RPMI8226 (cell line): ENCODE measurements around the gene PPM1M.

ENCODE experiments used
- DNase-seq: peaks from one replicate; pipeline ENCODE4 v3.0.0-alpha.2; 2015

The PPM1M gene, protein sequence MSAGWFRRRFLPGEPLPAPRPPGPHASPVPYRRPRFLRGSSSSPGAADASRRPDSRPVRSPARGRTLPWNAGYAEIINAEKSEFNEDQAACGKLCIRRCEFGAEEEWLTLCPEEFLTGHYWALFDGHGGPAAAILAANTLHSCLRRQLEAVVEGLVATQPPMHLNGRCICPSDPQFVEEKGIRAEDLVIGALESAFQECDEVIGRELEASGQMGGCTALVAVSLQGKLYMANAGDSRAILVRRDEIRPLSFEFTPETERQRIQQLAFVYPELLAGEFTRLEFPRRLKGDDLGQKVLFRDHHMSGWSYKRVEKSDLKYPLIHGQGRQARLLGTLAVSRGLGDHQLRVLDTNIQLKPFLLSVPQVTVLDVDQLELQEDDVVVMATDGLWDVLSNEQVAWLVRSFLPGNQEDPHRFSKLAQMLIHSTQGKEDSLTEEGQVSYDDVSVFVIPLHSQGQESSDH

DNA sequence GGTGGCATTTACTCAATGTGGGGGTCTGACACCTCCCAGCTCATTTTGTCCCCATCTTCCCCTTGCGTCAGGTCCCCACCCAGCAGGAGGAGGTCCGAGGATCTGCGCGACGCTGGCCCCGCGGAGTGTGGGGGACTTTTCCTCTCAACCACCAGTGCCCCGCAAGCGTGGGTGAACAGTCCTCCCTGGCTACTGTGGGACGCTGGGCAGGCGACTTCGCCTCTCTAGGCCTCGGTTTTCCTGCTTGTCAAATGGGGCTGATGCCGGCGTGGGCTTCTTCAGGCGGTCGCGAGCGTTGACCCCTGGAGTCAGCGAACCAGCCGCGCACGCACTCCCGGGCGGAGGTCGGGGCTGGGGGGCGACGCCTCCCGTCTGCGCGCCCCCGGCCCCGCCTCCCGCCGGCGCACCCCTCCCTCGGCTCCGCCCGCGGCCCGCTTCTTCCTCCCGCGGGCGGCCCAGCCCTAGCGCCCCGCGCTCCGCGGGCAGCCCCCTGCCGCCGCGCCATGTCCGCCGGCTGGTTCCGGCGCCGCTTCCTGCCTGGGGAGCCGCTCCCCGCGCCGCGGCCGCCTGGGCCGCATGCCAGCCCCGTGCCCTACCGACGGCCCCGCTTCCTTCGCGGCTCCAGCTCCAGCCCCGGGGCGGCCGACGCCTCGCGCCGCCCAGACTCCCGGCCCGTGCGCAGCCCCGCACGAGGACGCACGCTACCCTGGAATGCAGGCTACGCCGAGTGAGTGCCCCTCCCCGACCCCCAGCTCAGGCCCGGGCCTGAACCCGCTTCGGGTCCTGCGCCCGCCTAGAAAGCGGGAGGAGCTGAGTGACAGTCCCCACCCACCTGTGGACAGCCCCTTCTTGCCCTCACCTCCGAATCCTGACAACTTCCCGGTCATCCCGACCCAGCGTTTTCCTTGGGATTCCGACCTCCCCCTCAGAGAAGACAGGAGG lies at the start of gene PPM1M:
Gene PPM1M (plus strand): TSS at position 438 of the 942 bp plus-strand sequence. CDS start 66 bp downstream, at position 504.
- DNase-seq, result peak; percentile 68

DNA sequence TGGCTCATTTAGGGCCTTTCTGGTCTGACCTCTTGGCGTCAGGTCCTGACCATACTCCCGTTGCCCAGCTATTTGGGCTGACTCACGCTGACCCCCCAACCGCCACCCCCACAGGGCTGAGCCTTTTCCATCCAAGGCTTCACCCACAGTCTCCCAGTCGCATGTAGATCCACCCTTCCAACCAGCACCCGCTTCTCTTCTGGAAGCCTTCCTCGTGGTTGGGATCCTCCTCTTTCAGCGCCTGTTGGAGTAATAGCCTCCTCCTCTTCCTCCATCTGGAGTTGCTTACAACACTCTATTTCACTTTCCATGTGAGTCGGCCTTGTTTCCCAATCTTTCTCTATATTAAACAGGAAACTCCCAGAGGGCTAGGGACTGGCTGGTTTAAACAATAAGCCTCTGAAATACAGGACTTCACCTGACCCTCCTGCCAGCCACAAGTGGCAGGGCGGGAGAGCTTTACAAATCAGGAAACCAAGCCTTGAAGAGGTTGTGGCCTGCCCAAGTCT lies 49.7 kb upstream of the PPM1M start:
- no peak for DNase-seq

DNA sequence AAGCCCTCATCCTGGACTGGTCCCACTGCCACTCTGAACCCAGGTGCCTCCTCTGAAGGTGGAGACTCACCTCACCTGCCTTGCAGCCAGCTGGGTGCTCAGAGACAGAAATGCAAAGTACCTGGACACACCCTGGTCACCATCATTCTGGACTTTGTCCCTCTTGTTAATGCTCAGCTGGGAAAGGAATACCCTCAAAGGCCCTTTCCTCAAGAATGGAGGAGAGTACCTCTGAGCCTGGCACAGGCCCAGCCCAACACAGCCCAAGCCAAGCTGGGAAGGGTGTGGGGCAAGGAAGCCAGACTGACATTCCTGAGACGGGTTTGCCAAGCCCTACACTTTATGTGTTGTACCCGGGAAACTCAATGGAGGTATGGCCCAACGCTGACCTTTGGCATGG lies 48.6 kb upstream of the PPM1M start:
- DNase-seq, result no peak

DNA sequence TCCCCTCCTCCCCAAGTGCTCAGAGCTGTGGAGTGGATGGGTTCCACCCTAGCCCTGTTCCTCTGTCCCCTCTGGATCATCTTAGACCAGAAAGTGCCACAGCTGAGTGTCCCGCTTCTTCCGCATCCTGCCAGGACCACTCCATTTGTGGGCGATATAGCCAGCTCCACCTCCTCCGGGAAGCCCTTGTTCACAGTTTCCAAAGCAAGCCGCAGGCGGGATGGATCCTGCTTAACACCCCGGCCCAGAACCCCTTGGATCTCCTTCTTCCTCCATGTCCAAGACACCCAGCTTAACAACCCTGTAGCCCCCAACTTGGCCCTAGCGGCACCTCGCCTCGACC lies 48.1 kb upstream of the PPM1M start:
- no peak for DNase-seq

DNA sequence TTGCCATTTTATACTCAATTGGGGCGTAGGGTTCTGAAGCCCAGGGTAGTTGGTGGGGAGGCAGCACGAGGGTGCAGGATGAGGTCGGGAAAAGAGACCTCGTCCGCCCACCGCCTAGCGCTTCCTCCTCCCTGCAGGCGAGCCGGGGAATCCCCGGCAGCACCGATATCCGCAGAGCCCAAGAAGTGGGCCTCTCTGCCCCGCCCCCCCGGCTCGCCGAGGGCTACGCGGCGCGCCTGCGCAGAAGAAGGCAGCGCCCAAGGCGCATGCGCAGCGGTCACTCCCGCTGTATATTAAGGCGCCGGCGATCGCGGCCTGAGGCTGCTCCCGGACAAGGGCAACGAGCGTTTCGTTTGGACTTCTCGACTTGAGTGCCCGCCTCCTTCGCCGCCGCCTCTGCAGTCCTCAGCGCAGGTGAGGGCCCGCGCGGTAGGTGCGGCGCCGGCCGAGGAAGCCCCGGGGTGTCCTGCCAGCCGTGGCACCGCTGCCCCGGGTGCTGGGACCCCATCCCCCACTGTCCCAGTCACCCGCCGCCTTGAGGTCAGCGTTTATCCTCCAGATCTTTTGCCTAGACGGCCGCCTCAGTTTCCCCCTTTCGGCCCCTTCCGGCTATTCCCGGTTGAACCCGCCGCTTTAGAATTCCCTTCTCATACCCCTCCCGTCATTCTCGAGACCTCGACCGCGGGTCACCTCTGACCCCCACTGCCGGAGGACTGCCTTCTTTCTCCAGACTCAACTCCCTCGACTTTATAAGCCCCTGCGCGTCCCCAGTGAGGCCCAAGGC lies 47.5 kb upstream of the PPM1M start, which contains the start of gene ALAS1:
Gene ALAS1 (plus strand): TSS at position 319 of the 784 bp plus-strand sequence. CDS start 1,082 bp downstream, outside the sequence.
- DNase-seq, result peak; percentile 95

DNA sequence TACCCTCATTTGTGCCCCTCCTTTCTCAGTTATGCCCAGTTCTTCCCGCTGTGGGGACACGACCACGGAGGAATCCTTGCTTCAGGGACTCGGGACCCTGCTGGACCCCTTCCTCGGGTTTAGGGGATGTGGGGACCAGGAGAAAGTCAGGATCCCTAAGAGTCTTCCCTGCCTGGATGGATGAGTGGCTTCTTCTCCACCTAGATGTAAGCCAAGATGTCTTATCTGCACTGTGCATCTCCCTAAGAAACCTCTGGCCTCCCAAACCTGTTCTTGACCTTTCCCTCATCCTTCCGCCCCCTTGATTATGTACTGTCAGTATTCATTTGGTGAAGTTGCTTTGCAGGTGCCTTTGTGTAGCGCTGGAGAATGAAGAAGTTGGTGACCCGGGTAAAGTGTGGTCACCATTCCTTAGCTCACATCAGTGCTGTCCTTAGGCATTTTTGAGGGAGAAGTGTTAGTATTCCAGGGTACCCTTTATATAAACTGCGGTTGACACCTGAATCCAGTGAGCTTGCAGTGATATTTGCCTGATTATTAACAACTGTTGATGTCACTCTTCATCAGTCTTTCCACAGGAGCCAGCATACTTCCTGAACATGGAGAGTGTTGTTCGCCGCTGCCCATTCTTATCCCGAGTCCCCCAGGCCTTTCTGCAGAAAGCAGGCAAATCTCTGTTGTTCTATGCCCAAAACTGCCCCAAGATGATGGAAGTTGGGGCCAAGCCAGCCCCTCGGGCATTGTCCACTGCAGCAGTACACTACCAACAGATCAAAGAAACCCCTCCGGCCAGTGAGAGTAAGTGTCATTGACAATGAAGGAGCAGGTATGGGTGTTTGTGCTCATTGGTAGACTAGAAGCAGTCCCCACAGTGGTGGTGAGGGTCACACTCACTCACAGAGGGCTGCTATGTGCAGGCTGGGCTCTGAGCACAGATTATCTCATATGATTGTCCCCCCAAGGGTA lies 46.6 kb upstream of the PPM1M start:
- no peak for DNase-seq

DNA sequence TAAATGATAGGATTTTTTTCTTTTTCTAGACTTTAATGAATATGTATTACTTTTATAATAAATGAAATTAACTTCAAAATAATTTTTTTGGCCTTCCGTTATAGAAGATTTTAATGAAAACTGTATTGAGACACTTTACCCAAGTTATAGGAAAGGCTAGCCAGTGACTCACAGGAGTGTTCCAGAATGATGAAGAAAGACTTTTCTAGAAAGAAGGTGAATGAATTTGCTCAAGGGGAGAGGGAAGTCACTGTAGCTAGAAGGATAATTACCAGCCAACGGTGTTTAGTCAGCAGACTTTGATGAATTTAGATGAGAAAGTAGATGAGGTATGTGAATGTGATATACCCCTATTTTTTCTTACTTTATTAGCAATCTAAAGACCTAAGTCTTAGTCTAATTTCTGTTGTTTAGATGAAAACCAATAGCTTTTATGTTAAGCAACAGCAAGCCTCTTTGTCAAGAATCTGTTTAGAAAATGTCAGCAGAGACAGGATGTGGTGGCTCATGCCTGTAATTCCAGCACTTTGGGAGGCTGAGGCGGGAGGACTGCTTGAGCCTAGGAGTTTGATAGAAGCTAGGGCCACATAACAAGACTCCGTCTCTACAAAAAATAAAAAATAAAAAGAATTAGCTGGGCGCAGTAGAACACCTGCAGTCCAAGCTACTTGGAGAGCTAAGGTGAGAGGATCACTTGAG lies 44.4 kb upstream of the PPM1M start:
- no peak for DNase-seq

DNA sequence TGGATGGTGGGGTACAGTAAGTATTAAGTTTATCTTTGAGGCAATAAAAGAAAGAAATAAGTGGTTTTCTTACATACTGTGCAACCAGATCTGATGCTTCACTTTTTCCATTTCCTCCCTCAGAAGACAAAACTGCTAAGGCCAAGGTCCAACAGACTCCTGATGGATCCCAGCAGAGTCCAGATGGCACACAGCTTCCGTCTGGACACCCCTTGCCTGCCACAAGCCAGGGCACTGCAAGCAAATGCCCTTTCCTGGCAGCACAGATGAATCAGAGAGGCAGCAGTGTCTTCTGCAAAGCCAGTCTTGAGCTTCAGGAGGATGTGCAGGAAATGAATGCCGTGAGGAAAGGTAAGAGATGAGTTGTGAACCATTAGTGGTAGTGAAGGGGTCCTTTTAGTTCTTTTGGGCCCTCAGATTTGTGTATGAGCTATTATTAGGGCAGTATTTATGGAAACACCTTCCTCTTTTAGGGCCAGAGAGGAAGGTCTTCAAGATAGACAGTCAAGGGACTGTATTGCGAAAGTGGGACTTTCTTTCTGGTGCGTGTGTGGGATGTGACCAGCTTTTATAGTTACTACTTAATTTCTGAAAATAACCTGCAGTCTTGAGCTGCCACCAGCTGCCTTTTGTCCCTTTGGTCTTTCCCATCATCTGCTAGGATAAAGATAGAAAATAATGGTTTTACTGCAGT lies 43.0 kb upstream of the PPM1M start:
- no peak for DNase-seq

DNA sequence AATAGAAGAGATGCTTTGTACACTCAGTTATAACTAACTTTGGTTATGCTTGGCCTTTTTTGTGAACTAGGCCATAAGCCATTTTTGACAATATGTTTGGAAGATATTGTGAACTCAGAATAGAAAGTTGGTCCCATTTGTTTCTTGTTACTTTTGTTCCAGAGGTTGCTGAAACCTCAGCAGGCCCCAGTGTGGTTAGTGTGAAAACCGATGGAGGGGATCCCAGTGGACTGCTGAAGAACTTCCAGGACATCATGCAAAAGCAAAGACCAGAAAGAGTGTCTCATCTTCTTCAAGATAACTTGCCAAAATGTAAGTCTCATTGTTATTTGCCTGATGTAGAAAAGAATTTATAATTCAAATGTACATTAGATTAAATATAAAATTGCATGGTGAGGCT lies 41.9 kb upstream of the PPM1M start:
- DNase-seq, result no peak

DNA sequence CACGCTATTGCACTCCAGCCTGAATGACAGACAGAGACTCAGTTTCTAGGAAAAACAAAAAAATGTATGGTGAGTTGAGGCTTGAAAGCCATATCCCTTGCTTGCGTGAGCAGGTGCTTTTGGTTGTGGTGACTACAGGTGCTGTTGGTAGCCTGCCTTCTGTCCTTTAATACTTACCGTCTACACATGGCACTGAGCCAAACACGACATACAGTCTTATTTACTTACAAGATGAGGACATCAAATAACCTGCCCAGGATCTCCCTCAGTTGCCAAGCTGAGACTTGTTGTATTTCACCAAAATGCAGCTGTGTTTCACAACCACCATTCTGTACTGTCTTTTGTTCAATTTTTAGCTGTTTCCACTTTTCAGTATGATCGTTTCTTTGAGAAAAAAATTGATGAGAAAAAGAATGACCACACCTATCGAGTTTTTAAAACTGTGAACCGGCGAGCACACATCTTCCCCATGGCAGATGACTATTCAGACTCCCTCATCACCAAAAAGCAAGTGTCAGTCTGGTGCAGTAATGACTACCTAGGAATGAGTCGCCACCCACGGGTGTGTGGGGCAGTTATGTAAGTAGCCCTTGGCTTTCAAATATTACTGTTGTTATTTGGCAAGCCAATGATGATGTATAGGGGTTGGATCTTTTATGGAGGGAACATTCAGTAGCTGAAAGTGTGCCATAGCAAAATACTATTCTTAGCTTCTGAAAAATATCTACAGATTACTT lies 41.1 kb upstream of the PPM1M start:
- DNase-seq, result no peak

DNA sequence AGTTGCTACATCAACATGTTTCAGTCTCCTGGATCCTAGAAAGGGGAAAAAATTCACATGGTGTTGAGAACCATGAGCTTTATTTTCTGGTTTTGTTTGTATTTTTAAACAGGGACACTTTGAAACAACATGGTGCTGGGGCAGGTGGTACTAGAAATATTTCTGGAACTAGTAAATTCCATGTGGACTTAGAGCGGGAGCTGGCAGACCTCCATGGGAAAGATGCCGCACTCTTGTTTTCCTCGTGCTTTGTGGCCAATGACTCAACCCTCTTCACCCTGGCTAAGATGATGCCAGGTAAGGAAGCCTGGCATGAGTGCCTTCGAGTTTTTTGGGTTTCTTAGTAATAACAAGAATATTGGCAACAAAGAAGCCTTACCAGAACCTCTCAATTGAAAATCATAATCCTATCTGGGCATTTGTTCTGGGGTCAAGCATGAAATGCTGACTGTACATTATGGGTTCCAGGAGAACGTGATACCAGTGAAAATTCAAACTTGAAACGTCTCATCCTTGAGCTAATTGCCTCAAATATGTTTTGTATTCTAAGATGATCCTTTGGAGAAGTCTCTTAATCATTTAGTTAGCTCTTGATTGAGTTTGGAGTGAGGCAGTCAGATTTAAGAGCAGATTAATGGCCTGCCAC lies 39.7 kb upstream of the PPM1M start:
- no peak for DNase-seq

DNA sequence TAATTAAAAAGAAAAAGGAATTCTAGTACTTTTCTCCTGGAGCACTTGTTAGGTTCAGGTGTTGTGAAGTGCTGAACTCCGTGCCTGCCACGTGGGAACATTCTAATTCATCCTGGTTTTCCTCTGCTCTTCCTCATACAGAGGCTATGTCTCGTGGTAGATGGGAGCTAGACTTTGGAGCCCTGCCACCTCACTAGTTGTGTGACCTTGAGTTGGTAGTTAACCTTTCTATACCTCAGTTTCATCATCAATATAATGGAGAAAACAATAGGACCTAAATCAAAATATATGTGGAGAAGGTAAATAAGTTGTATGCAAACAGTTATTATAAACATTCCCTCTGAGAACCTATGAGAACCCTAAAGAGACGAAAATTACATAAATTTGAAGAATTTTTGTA lies 37.0 kb upstream of the PPM1M start:
- no peak for DNase-seq

DNA sequence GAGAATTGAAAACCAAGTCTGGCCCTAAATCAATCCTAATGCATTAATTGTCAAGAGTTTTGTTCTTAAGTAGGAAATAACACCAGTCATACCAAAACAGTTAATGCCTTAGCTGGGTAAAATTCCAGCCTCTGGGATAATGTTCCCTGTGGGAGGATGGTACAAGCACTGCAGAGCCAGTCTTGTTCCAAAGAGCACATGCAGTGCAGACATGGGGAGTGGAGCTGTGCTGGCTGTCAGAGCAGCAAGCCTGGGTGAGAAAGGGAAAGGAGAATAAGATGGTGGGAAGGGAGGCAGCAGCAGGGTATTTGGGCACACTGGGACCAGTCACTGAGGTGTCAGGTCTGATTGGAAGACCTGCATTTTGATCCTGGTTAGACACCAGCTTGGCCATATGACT lies 35.5 kb upstream of the PPM1M start:
- no peak for DNase-seq

DNA sequence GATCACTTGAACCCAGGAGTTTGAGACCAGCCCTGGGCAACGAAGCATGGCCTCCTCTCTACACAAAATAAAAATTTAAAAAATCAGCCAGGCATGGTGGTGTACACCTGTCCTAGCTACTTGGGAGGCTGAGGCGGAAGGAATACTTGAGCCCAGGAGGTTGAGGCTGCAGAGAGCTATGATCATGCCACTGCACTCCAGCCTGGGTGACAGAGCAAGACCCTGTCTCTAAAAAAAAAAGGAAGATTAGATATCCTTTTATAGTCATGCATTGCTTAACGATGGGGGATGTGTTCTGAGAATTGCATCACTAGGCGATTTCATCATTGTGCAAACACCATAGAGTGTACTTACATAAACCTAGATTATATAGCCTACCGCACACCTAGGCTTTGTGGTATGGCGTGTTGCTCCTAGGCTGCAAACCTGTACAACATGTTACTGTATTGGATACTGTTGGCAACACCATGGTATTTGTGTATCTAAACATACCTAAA lies 35.0 kb upstream of the PPM1M start:
- DNase-seq, result no peak

DNA sequence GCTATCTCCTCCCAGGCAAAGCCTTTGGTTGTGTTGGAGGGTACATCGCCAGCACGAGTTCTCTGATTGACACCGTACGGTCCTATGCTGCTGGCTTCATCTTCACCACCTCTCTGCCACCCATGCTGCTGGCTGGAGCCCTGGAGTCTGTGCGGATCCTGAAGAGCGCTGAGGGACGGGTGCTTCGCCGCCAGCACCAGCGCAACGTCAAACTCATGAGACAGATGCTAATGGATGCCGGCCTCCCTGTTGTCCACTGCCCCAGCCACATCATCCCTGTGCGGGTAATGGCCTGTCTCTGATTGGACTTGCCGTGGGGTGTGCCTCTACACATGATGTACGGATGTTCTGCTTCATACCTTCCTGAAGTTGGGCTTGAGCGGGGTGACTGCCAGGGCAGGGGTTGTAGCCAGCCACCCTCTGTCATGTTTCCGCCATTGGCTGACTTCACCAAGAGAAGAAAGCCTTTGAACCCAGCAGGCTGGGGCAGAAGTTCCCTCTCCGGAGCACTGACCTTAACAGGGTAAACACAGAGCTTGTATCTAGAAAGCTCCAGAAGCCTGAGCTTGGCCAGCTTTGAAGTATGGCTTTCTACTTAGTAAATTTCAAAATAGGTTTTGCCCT lies 34.2 kb upstream of the PPM1M start:
- DNase-seq, result no peak

DNA sequence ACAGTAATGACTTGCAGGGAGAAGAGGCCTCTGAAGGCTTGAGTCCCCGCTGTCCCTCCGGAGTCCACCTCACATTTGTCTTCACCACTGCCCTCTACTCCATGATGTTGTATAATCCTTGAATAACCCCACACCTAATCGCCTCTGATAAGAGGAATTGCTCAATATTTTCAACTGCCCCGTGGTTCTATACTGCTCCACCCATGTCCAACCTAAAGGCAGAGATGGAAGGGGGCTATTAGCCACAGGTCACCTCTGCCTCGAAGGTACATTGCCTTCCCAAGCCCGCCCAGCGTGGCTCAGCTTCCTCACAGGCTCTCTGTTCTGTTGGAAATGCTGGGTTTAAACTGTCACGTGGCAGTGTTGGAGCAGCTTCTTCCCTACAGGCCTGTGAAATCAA lies 32.6 kb upstream of the PPM1M start:
- no peak for DNase-seq

DNA sequence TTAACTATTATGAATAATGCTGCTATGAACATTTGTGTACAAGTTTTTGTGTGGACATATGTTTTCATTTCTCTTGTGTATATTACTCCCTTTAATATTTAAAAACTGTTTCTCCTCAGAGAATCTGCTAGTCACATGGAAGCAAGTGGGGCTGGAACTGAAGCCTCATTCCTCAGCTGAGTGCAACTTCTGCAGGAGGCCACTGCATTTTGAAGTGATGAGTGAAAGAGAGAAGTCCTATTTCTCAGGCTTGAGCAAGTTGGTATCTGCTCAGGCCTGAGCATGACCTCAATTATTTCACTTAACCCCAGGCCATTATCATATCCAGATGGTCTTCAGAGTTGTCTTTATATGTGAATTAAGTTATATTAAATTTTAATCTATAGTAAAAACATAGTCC lies 31.7 kb upstream of the PPM1M start:
- DNase-seq, result no peak

DNA sequence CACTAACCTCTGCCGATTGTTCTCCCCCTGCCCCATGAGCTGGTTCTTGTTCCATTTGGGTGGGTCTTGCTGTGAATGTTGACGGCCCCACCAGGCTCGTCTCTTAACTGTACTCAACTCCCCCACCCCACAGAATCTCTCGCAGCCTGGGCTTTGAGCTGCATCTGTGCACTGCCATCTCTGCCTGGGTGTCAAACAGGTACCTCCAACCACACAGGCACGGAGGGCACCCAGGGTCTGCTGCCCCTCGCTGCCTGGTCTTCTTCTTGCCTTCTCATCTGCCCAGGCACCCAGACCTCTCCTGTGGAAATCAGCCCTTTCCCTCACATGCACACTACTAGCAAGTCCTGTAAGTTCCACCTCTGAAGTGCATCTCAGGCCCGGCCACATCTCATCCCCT lies 30.2 kb upstream of the PPM1M start:
- no peak for DNase-seq
